Measurements from ENCODE around the gene HK1. TPM values are rescaled to one million over a fixed set of nuclear protein-coding genes. Genes with fewer than 3 reads are reported as not detected.

The HK1 gene
- polyA plus RNA-seq, 1 experiment = 47.5 TPM

DNA sequence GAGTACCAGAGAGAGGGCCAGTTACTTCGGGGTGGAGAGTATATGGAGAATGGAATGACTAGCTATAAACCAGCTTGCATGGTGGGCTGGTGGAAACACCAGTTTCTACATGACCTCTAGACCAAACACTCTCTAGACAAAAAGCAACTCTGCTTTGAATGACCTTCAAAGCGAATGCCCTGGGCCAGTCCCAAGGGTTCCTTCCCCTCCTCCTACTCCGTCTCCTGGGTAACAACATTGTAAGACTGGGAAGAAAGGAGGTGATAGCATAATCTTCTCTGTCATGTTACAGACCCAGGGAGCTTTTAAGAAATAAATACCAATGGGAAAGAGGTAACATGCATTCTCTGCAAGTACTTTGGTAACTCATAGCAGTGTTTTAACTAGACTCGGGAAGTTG, 7.4 kb downstream of the HK1 start:
- no peak for DNase-seq (ENCODE audit: low read depth)
- ChIA-PET POLR2A (no interaction called here), CTCF (interaction anchor here (0.7 to 1.1 kb wide), 2 partner anchors 12 to 123 kb away, joined by 3 to 4 read pairs; no protein-coding TSS in a partner anchor)
- H3K36me3 ChIP-seq (ENCODE audit: control insufficient read depth, insufficient read depth, low read length) = no peaks in the 10 kb centered on the region
- H3K27me3 ChIP-seq (ENCODE audit: control insufficient read depth, insufficient read depth, low read length) = peaks cover 9% of the 10 kb centered on the region
- no peak overlapping the region for H3K4me3 ChIP-seq (ENCODE audit: low read depth, low read length)
- TF ChIP-seq, protein P1, sequence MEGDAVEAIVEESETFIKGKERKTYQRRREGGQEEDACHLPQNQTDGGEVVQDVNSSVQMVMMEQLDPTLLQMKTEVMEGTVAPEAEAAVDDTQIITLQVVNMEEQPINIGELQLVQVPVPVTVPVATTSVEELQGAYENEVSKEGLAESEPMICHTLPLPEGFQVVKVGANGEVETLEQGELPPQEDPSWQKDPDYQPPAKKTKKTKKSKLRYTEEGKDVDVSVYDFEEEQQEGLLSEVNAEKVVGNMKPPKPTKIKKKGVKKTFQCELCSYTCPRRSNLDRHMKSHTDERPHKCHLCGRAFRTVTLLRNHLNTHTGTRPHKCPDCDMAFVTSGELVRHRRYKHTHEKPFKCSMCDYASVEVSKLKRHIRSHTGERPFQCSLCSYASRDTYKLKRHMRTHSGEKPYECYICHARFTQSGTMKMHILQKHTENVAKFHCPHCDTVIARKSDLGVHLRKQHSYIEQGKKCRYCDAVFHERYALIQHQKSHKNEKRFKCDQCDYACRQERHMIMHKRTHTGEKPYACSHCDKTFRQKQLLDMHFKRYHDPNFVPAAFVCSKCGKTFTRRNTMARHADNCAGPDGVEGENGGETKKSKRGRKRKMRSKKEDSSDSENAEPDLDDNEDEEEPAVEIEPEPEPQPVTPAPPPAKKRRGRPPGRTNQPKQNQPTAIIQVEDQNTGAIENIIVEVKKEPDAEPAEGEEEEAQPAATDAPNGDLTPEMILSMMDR (IDR thresholded peaks at IDR 0.05; ENCODE audit: insufficient read depth, low read depth, low read length) = no peak

GRCh38 chr10:69287181-69287580, 8.9 kb downstream of the HK1 start:
- Histone ChIP-seq H3K36me3 (ENCODE audit: control insufficient read depth, insufficient read depth, low read length) (no peaks in the 10 kb centered on the region), H3K4me3 (ENCODE audit: low read depth, low read length) (no peak overlapping the region), H3K27me3 (ENCODE audit: control insufficient read depth, insufficient read depth, low read length) (peaks cover 13% of the 10 kb centered on the region)
- DNase-seq (ENCODE audit: low read depth) = no peak
- TF ChIP-seq, protein P1 (IDR thresholded peaks at IDR 0.05; ENCODE audit: insufficient read depth, low read depth, low read length) = no peak
- ChIA-PET POLR2A (no interaction called here), CTCF (interaction anchor here (0.9 kb wide), 1 partner anchor 13 kb away, joined by 3 read pairs; no protein-coding TSS in a partner anchor)

DNA sequence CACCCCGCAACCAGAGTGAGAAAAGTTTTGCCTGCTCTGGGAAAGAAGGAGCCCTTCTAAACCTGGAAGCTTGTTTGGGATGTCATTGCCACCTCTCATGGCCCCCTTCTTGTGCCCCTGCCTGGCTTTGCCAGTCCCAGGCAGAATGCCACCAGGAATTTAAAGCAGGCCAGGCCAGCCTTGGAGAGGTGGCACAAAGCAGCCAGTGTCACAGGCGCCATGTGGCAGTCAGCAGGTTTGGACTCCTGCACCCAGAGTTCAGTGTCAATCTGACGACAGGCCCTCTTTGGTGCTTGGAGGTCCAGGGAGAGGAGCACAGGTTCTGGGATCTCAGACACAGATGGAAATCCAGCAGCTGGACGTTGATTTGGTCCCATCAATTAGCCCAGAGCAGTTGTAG, 12.7 kb downstream of the HK1 start:
- Histone ChIP-seq H3K4me3 (ENCODE audit: low read depth, low read length) (no peak overlapping the region), H3K36me3 (ENCODE audit: control insufficient read depth, insufficient read depth, low read length) (no peaks in the 10 kb centered on the region), H3K27me3 (ENCODE audit: control insufficient read depth, insufficient read depth, low read length) (peaks cover 20% of the 10 kb centered on the region)
- DNase-seq (ENCODE audit: low read depth) = no peak
- TF ChIP-seq, protein P1 (IDR thresholded peaks at IDR 0.05; ENCODE audit: insufficient read depth, low read depth, low read length) = no peak
- ChIA-PET POLR2A (no interaction called here), CTCF (interaction anchor here (1.2 kb wide), 1 partner anchor 27 kb away, joined by 3 read pairs; no protein-coding TSS in a partner anchor)

GRCh38 chr10:69292459-69292858, 14.2 kb downstream of the HK1 start:
- no peak for DNase-seq (ENCODE audit: low read depth)
- Histone ChIP-seq H3K27me3 (ENCODE audit: control insufficient read depth, insufficient read depth, low read length) (peaks cover 22% of the 10 kb centered on the region), H3K4me3 (ENCODE audit: low read depth, low read length) (no peak overlapping the region), H3K36me3 (ENCODE audit: control insufficient read depth, insufficient read depth, low read length) (no peaks in the 10 kb centered on the region)
- TF ChIP-seq, protein P1 (IDR thresholded peaks at IDR 0.05; ENCODE audit: insufficient read depth, low read depth, low read length) = no peak
- ChIA-PET CTCF (no interaction called here), POLR2A (no interaction called here)

DNA sequence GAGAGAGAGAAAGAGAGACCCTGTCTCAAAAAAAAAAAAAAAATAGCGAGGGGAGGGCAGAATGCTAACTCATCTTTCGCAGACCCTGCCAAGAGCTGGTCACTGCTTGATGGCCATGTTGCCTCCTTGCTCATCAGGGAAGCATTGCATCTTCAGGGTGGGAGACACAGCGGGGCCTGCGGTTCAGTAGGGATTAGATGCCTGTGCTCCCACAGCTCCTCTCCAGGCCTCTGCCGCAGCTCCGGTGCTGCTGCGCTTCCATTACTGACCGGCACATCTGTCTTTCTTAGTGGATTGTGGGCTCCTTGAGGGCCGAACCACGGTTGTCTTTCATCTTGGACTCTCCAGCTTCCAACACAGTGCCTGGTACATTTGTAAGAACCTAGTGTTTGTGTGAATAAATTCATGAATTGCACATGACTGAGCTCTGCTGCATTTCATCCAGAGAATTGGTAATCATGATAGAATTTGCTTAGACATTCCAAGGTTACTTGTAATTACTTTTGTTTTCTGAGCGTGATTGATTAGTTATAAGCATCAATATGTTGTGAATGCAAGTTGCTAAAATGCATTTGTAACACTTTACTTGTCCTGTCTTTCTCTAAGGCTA, 16.8 kb downstream of the HK1 start:
- POLR2A ChIA-PET = no interaction called here
- Histone ChIP-seq H3K27me3 (ENCODE audit: control insufficient read depth, insufficient read depth, low read length) (peaks cover 18% of the 10 kb centered on the region), H3K36me3 (ENCODE audit: control insufficient read depth, insufficient read depth, low read length) (no peaks in the 10 kb centered on the region), H3K4me3 (ENCODE audit: low read depth, low read length) (no peak overlapping the region)
- TF ChIP-seq, protein P1 (IDR thresholded peaks at IDR 0.05; ENCODE audit: insufficient read depth, low read depth, low read length) = no peak
- CTCF ChIA-PET = interaction anchor here (0.6 kb wide), 1 partner anchor 806 kb away, joined by 4 read pairs; no protein-coding TSS in a partner anchor
- DNase-seq (ENCODE audit: low read depth) = no peak

Data from BJ (cell line).